Neural cell (in vitro differentiated cells): Measurements from ENCODE around the gene SH3PXD2A.

ENCODE experiments used
- CTCF ChIP-seq: fragments of 450-650 bp; IDR thresholded peaks from 2 replicates; pipeline ENCODE4 v1.5.1; 2014; ENCODE audit warnings: antibody characterized with exemption, mild to moderate bottlenecking, moderate library complexity; ENCODE audit not compliant: poor library complexity, severe bottlenecking
- POLR2AphosphoS5 ChIP-seq: IDR thresholded peaks from 2 replicates; pipeline ENCODE4 v1.6.1; 2012
- SMC3 ChIP-seq: fragments of 450-650 bp; conservative IDR thresholded peaks from 2 replicates; pipeline ENCODE4 v1.6.1; 2014; ENCODE audit warnings: antibody characterized with exemption, mild to moderate bottlenecking, moderate library complexity; ENCODE audit not compliant: poor library complexity

GRCh38 chr10:103638948-103639347, 216.4 kb downstream of the SH3PXD2A start:
- TF ChIP-seq POLR2AphosphoS5: no peak
- no peak for TF ChIP-seq CTCF
- TF ChIP-seq SMC3: no peak
